Nephron progenitor cell (in vitro differentiated cells): Measurements from ENCODE around the gene ICAM5.

ENCODE experiments used
- DNase-seq: peaks from one replicate; pipeline ENCODE4 v3.0.0; 2021
- H3K27ac Mint-ChIP-seq: 2 replicates; pipeline ENCODE4 v1.8.0; 2021; ENCODE audit warnings: mild to moderate bottlenecking, moderate library complexity, mixed read lengths
- H3K27me3 Mint-ChIP-seq: 2 replicates; pipeline ENCODE4 v1.8.0; 2021; ENCODE audit warnings: mild to moderate bottlenecking, low read depth, mixed read lengths; ENCODE audit not compliant: poor library complexity
- H3K36me3 Mint-ChIP-seq: 2 replicates; pipeline ENCODE4 v1.8.0; 2021; ENCODE audit warnings: low read depth, mixed read lengths
- H3K4me1 Mint-ChIP-seq: 2 replicates; pipeline ENCODE4 v1.8.0; 2021; ENCODE audit warnings: mixed read lengths
- H3K4me3 Mint-ChIP-seq: 2 replicates; pipeline ENCODE4 v1.8.0; 2021; ENCODE audit warnings: mild to moderate bottlenecking, moderate library complexity, mixed read lengths
- H3K9me3 Mint-ChIP-seq: 2 replicates; pipeline ENCODE4 v1.8.0; 2021; ENCODE audit warnings: mild to moderate bottlenecking, moderate library complexity, mixed read lengths
- CTCF ChIP-seq: fragments of 200-600 bp; sonication (generic); IDR thresholded peaks from 2 replicates; pipeline ENCODE4 v1.5.0; 2021; ENCODE audit warnings: antibody characterized with exemption

ICAM5 gene

GRCh38 chr19:10339977-10340376 lies 50.2 kb downstream of the ICAM5 start:
- Mint-ChIP-seq H3K4me1 (peaks cover 6% of the 10 kb centered on the region), H3K36me3 (no peaks in the 10 kb centered on the region), H3K9me3 (no peaks in the 10 kb centered on the region), H3K27ac (no peak overlapping the region), H3K4me3 (no peak overlapping the region), H3K27me3 (peaks cover 27% of the 10 kb centered on the region)
- TF ChIP-seq CTCF, result no peak
- no peak for DNase-seq

GRCh38 chr19:10343495-10343894 lies 53.7 kb downstream of the ICAM5 start:
- no peak for TF ChIP-seq CTCF
- DNase-seq, result no peak
- Mint-ChIP-seq H3K4me1 (peaks cover 11% of the 10 kb centered on the region), H3K9me3 (no peaks in the 10 kb centered on the region), H3K27ac (no peak overlapping the region), H3K36me3 (no peaks in the 10 kb centered on the region), H3K27me3 (peaks cover 24% of the 10 kb centered on the region), H3K4me3 (no peak overlapping the region)

- no peaks in the 10 kb centered on the region for H3K36me3 Mint-ChIP-seq
- no peak for TF ChIP-seq CTCF
- H3K27me3 Mint-ChIP-seq, result peaks cover 16% of the 10 kb centered on the region
- peaks cover 11% of the 10 kb centered on the region for H3K4me1 Mint-ChIP-seq
- no peak overlapping the region for H3K4me3 Mint-ChIP-seq
- H3K27ac Mint-ChIP-seq, result no peak overlapping the region
- no peak for DNase-seq
- H3K9me3 Mint-ChIP-seq, result no peaks in the 10 kb centered on the region
These were observed 55.0 kb downstream of the ICAM5 start for GRCh38 chr19:10344780-10345179.
